Epithelial cell of esophagus (primary cell): Measurements from ENCODE around the gene FPR3.

Source experiments
- DNase-seq: peaks from one replicate; pipeline ENCODE4 v3.0.0; 2010; ENCODE audit warnings: low read depth
- H3K4me3 ChIP-seq: 2 replicates; pipeline ENCODE4 v1.5.1; 2011; ENCODE audit warnings: mild to moderate bottlenecking, low read length, control low read depth
- TF ChIP-seq, protein P1 (sequence below): IDR thresholded peaks from 2 replicates; pipeline ENCODE4 v1.5.1; 2011; ENCODE audit warnings: low read depth, mild to moderate bottlenecking, low read length, control low read depth, inconsistent platforms; ENCODE audit not compliant: insufficient read depth; ENCODE audit errors: missing control alignments

The FPR3 gene, protein sequence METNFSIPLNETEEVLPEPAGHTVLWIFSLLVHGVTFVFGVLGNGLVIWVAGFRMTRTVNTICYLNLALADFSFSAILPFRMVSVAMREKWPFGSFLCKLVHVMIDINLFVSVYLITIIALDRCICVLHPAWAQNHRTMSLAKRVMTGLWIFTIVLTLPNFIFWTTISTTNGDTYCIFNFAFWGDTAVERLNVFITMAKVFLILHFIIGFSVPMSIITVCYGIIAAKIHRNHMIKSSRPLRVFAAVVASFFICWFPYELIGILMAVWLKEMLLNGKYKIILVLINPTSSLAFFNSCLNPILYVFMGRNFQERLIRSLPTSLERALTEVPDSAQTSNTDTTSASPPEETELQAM

GRCh38 chr19:51794885-51795490 is at the start of gene FPR3:
FPR3 (plus strand) TSS chr19:51795157; CDS start chr19:51823749, 28,592 bp downstream.
- no peak for DNase-seq
- H3K4me3 ChIP-seq = no peak within 1 kb of the TSS
- TF ChIP-seq, protein P1, sequence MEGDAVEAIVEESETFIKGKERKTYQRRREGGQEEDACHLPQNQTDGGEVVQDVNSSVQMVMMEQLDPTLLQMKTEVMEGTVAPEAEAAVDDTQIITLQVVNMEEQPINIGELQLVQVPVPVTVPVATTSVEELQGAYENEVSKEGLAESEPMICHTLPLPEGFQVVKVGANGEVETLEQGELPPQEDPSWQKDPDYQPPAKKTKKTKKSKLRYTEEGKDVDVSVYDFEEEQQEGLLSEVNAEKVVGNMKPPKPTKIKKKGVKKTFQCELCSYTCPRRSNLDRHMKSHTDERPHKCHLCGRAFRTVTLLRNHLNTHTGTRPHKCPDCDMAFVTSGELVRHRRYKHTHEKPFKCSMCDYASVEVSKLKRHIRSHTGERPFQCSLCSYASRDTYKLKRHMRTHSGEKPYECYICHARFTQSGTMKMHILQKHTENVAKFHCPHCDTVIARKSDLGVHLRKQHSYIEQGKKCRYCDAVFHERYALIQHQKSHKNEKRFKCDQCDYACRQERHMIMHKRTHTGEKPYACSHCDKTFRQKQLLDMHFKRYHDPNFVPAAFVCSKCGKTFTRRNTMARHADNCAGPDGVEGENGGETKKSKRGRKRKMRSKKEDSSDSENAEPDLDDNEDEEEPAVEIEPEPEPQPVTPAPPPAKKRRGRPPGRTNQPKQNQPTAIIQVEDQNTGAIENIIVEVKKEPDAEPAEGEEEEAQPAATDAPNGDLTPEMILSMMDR = no peak

GRCh38 chr19:51746731-51747130 is 48.2 kb upstream of the FPR3 start:
- no peak for DNase-seq

GRCh38 chr19:51749979-51750378 is 45.0 kb upstream of the FPR3 start:
- TF ChIP-seq, protein P1 = no peak
- no peak for DNase-seq
- H3K4me3 ChIP-seq = no peak overlapping the region

More at GRCh38 chr19:51746731-51747130, 48.2 kb upstream of the FPR3 start:
- no peak overlapping the region for H3K4me3 ChIP-seq
- TF ChIP-seq, protein P1 = no peak

GRCh38 chr19:51750400-51751094 is 44.4 kb upstream of the FPR3 start:
- TF ChIP-seq, protein P1 = no peak
- no peak overlapping the region for H3K4me3 ChIP-seq
- DNase-seq = no peak

DNA sequence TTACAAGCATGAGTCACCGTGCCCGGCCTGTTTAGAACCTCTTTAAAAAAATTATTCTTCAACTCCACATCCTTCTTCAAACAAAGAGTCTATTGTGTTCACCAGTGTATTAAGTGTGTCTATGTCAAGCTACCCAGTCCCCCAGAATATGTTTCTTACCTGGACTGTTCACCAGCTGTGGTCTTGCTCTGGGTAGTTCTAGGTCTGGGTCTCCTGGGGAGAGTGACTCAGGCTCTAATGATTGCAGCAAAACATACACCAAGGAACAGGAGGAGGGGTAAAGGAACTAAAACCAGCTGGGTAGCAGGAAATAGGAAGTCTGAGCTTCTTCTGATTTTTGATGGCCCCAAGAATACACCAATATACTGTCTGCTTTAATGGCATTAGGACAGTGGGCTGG is 43.3 kb upstream of the FPR3 start, which contains the start of gene FPR1:
Gene FPR1, minus strand, starts transcription at position 224 of the 400 bp plus-strand sequence. CDS start 4,884 bp downstream, outside the sequence.
- no peak within 1 kb of the TSS for H3K4me3 ChIP-seq
- no peak for DNase-seq
- TF ChIP-seq, protein P1 = no peak

GRCh38 chr19:51754109-51754508 is 40.8 kb upstream of the FPR3 start:
- TF ChIP-seq, protein P1 = no peak
- no peak for DNase-seq

More at GRCh38 chr19:51754109-51754508, 40.8 kb upstream of the FPR3 start:
- H3K4me3 ChIP-seq = no peak overlapping the region
